Measurements from ENCODE around the gene SNTG2.

DNA sequence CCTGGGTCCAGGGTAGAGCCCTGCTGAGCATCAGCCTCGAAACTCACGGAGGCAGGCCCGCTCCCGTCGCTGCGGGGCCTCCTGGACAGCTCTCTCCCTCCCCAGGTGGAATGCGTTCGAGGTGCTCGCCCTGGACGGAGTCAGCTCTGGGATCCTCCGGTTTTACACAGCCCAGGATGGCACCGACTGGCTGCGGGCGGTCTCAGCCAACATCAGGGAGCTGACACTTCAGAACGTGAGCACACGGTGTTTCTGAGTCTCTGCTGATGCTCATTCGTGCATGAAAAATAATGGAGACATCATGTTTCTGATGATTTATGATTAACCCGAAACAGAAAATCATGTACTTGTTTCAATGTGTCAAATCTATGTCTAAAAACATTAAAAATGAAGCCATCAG is 287.1 kb downstream of the SNTG2 start:
- TF ChIP-seq, protein P1, sequence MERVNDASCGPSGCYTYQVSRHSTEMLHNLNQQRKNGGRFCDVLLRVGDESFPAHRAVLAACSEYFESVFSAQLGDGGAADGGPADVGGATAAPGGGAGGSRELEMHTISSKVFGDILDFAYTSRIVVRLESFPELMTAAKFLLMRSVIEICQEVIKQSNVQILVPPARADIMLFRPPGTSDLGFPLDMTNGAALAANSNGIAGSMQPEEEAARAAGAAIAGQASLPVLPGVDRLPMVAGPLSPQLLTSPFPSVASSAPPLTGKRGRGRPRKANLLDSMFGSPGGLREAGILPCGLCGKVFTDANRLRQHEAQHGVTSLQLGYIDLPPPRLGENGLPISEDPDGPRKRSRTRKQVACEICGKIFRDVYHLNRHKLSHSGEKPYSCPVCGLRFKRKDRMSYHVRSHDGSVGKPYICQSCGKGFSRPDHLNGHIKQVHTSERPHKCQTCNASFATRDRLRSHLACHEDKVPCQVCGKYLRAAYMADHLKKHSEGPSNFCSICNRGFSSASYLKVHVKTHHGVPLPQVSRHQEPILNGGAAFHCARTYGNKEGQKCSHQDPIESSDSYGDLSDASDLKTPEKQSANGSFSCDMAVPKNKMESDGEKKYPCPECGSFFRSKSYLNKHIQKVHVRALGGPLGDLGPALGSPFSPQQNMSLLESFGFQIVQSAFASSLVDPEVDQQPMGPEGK (CRISPR knock-in tag; IDR thresholded peaks at IDR 0.05; ENCODE audit: borderline replicate concordance) = no peak
- TF ChIP-seq RARB (CRISPR knock-in tag; IDR thresholded peaks at IDR 0.05) = no peak
- TF ChIP-seq, protein P2, sequence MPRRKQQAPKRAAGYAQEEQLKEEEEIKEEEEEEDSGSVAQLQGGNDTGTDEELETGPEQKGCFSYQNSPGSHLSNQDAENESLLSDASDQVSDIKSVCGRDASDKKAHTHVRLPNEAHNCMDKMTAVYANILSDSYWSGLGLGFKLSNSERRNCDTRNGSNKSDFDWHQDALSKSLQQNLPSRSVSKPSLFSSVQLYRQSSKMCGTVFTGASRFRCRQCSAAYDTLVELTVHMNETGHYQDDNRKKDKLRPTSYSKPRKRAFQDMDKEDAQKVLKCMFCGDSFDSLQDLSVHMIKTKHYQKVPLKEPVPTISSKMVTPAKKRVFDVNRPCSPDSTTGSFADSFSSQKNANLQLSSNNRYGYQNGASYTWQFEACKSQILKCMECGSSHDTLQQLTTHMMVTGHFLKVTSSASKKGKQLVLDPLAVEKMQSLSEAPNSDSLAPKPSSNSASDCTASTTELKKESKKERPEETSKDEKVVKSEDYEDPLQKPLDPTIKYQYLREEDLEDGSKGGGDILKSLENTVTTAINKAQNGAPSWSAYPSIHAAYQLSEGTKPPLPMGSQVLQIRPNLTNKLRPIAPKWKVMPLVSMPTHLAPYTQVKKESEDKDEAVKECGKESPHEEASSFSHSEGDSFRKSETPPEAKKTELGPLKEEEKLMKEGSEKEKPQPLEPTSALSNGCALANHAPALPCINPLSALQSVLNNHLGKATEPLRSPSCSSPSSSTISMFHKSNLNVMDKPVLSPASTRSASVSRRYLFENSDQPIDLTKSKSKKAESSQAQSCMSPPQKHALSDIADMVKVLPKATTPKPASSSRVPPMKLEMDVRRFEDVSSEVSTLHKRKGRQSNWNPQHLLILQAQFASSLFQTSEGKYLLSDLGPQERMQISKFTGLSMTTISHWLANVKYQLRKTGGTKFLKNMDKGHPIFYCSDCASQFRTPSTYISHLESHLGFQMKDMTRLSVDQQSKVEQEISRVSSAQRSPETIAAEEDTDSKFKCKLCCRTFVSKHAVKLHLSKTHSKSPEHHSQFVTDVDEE (CRISPR knock-in tag; IDR thresholded peaks at IDR 0.05) = no peak
- TF ChIP-seq ISL1 (CRISPR knock-in tag; IDR thresholded peaks at IDR 0.05) = no peak
- TF ChIP-seq, protein P3, sequence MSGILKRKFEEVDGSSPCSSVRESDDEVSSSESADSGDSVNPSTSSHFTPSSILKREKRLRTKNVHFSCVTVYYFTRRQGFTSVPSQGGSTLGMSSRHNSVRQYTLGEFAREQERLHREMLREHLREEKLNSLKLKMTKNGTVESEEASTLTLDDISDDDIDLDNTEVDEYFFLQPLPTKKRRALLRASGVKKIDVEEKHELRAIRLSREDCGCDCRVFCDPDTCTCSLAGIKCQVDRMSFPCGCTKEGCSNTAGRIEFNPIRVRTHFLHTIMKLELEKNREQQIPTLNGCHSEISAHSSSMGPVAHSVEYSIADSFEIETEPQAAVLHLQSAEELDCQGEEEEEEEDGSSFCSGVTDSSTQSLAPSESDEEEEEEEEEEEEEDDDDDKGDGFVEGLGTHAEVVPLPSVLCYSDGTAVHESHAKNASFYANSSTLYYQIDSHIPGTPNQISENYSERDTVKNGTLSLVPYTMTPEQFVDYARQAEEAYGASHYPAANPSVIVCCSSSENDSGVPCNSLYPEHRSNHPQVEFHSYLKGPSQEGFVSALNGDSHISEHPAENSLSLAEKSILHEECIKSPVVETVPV (CRISPR knock-in tag; IDR thresholded peaks at IDR 0.05) = no peak
